ENCODE results near the gene SYNRG.
"Not testable (repeated sequence)": the region's sequence is repeated elsewhere in the genome, so short reads cannot be mapped to it uniquely, and the experiment has no call there.

Gene SYNRG

DNA sequence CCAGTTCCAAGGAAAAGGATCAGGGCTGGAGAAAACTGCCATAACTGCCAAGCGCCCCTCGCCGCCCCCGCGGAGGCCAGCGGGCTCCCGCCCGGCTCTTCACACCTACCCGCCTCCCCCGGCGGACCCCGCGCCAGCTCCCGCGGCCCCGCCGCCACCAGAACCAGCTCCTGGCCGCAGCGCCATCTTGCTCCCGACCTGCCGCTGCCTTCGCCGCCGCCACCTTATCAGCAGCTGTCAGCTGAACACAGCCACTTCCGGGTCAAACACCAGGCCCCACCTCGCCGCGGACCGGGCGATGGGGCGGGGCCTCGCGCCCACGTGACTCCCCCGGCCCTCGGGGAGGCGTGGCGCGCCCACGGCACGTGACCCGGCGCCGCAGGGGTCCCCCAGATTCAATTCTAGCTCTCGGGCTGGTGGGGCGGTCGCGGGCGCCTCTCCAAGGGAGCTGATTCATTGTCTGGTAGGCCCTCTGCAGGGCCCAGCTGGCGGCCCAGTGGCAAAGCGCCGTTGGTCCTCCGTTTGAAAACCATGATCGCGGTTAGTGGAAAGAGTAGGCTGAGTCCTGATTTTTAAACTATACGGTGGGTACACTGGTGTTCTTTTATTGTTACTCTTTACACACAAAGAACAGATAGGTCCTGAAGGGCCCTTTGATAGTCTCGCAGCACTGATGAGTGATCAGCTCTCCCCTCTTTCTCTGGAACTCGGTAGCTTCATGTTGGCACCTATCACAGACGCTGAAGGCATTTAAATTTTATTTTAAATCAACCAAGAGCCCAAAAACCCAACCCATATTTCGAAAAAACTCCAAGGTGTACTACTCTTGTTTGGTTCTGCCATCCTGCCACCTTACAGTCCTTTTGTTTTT, at the start of gene SYNRG:
Gene SYNRG, minus strand, starts transcription at position 249 of the 871 bp plus-strand sequence. Its CDS starts 63 bp downstream, at position 186.
- peak; percentile 86 to 91 (median 90) for DNase-seq (ENCODE audit: low read depth in 3 of 3)

- no peak for DNase-seq (ENCODE audit: low read depth in 3 of 3)
These were observed 48.0 kb upstream of the SYNRG start for GRCh38 chr17:37657202-37657601.

DNA sequence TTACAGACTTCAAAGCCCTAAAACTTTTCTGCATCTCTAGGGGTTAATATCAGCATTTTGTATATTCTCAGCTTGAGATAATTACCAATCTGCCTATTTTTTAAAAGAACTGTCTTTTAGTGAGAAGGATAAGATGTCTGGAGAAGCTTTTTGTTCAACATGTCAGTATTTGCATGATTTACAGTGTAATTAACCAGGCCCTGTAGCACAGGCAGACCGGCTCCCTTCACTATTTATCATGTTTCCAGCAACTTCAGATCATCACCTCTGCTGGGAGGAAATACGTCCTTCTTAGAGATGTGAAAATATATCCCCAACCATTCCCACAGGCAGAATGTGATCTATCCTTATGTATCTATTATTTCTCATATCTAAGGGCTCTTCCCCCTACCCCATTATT, 42.6 kb upstream of the SYNRG start:
- DNase-seq (ENCODE audit: low read depth in 3 of 3), result no peak

DNA sequence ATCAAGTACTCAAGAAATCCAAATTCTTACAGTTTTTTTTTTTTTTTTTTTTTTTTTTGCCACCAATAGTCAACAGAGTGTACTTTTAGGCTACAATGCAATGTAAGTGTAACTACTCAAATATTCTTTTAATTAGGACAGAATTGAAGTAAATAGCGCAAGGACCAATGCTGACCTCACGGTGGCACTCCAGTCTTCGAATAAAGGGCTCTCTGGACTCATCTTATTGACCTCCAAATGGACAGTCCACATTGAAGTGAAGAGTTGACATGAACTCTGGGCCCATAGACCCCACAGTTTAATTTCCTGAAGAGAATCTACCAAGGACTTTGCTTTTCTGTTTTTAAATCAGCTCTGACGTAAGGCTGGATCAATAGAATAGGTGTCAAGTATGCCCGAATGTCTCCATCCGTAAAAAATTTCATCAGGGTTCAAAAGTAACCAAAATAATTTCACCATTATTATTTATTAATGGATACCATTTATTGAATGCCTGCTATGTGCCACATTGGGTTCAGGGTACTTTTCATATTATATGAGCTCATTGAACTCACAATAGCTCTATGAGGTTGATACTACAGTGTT, 41.3 kb upstream of the SYNRG start:
- DNase-seq (ENCODE audit: low read depth in 3 of 3), result no peak

DNA sequence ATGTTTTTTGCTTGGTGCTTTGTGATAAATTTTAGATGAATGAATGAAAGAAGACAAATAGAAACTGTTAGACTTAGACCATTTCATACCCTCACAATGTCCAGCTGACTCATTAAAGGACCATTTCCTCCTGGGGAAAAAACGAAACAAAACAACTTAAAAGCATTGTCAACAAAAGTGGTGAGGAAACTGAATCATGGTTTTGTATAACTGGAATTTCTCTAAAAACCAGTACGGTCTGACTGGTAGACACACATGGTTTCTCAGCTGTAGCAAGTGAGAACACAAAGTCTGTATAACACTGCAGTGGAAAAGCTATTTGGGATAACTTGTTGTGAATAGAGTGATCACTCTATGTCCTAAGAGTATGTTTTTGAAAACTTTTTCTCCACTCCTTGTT, 39.3 kb upstream of the SYNRG start:
- DNase-seq (ENCODE audit: low read depth in 3 of 3), result no peak

DNA sequence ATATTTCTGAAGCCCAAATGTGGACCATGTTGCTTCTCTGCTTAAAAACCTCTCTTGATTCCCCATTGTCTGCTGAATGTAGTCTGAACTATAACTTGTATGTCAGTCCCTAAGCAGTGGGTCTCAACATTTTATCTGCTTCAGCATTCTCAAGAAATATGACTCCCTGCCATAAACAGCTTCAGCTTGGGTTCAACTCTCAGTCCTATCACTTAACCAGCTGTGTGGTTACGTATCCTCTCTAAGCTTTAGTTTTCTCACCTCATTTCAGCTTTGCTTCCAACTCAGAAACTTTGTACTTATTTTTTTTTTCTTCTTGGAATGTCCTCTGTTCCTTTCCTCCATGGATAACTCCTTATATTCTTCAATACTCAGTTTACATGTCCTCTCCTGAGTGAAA, 38.6 kb upstream of the SYNRG start:
- no peak for DNase-seq (ENCODE audit: low read depth in 3 of 3)

- DNase-seq (ENCODE audit: low read depth in 3 of 3), result no peak
These were observed 34.7 kb upstream of the SYNRG start for GRCh38 chr17:37643869-37644268.

- DNase-seq (ENCODE audit: low read depth in 3 of 3), result peak; percentile 72 to 87 (median 74)
These were observed 34.0 kb upstream of the SYNRG start, which contains the start of gene DDX52 for GRCh38 chr17:37643118-37643766. DDX52 (minus strand) TSS chr17:37643446; CDS start chr17:37643420, 26 bp downstream.

GRCh38 chr17:37642681-37643080, 33.5 kb upstream of the SYNRG start:
- no peak for DNase-seq (ENCODE audit: low read depth in 3 of 3)

GRCh38 chr17:37640015-37640414, 30.8 kb upstream of the SYNRG start:
- DNase-seq (ENCODE audit: low read depth in 3 of 3), result no peak

DNA sequence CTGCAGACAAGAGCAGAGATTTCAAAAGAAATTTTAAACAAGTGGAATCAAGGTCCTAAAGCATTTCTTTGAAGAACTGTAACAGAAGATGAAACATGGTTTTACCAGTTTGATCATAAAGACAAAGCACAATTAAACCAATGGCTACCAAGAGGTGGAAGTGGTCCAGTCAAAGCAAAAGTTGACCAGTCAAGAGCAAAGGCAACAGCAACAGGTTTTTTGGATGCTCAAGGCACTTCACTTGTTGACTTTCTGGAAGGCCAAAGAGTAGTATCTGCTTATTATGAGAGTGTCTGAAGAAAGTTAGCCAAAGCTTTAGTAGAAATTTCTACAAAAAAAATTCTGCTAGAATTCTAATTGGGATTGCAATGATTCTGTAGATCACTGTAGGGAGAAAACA, 28.7 kb upstream of the SYNRG start:
- no peak for DNase-seq (ENCODE audit: low read depth in 3 of 3)

DNA sequence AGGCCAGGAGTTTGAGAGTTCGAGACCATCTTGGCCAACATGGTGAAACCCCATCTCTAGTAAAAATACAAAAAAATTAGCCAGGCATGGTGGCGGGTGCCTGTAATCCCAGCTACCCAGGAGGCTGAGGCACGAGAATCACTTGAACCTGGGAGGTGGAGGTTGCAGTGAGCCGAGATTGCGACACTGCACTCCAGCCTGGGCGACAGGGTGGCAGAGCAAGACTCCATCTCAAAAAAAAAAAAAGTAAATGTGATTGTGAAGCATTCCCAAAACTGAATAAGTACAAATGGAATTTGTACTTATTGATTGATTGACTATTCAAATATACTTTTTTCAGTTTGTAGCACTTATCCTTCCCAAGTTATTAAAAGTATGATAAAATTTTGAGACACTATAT, 7.2 kb upstream of the SYNRG start:
- DNase-seq (ENCODE audit: low read depth in 3 of 3), result not testable (repeated sequence)

DNA sequence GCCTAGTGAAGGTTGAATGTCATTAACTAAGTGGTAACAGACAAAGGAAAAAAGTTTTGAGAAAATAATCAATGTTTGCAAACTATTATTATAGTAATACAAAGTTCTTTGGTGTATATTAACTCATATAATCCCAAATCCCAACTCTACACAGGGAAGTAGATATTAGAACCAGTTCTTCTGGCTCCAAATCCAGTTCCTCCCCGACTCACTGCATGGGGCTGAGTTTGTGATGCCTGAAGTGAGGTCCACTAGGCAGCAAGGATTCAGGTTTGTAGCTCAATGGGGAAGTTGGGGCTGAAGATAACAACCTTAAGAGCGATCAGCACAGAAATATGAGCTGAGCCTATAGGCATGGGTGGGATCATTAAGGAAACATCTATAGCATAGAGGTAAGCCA, 5.6 kb upstream of the SYNRG start:
- no peak for DNase-seq (ENCODE audit: low read depth in 3 of 3)

- no peak for DNase-seq (ENCODE audit: low read depth in 3 of 3)
These were observed 5.2 kb upstream of the SYNRG start for GRCh38 chr17:37614391-37614790.

DNA sequence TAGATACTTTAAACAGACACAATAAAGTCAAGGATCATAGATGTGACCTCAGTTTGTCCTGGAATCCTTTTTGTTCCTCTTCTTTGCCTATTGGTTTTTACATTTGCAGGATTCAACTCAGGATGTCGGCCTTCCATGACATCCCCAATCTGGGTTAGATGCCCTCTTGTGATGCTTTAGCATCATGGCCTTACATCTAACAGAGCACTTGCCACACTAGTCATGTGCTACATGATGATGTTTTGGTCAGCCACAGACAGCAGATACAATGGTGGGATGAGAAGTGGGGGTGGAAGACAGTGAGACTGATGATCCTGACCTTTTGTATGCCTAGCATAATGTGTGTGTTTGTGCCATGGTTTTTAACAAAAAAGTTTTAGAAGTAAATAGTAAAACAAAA, 1.8 kb upstream of the SYNRG start:
- no peak for DNase-seq (ENCODE audit: low read depth in 3 of 3)

- DNase-seq (ENCODE audit: low read depth in 3 of 3), result not testable (repeated sequence)
These were observed 813 bp upstream of the SYNRG start for GRCh38 chr17:37610041-37610420.

- no peak for DNase-seq (ENCODE audit: low read depth in 3 of 3)
These were observed 658 bp downstream of the SYNRG start for GRCh38 chr17:37608351-37609169.

GRCh38 chr17:37607637-37608331, 1.4 kb downstream of the SYNRG start:
- DNase-seq (ENCODE audit: low read depth in 3 of 3), result no peak

GRCh38 chr17:37605813-37606505, 3.3 kb downstream of the SYNRG start:
- DNase-seq (ENCODE audit: low read depth in 3 of 3), result no peak

- DNase-seq (ENCODE audit: low read depth in 3 of 3), result no peak
These were observed 4.1 kb downstream of the SYNRG start for GRCh38 chr17:37605081-37605480.

GRCh38 chr17:37604556-37604955, 4.7 kb downstream of the SYNRG start:
- DNase-seq (ENCODE audit: low read depth in 3 of 3), result no peak
